IMR-90 (cell line): ENCODE measurements around the gene BCKDK. TPM values are rescaled to one million over a fixed set of nuclear protein-coding genes. Genes with fewer than 3 reads are reported as not detected.

Experiments
- ATAC-seq: fragments of 200-7000 bp; cut with Tn5 transposase; 2 replicates; pipeline ENCODE4 v1.9.1; 2020; ENCODE audit warnings: low read depth, mild to moderate bottlenecking, moderate library complexity
- BruUV-seq: library from RNA; stranded (reverse); fragments of 400-500 nt; replicated peaks from 2 replicates; lab custom pipeline; 2021; lab: Mats Ljungman, UMichigan
- CTCF ChIA-PET: fragments of 300-600 bp; formaldehyde crosslinking; extraction: SDS; loops from one replicate; lab custom pipeline; 2021; ENCODE audit warnings: antibody characterized with exemption; lab: Yijun Ruan, JAX
- POLR2A ChIA-PET: fragments of 300-600 bp; sonication (Branson Sonifier 250); formaldehyde crosslinking; loops from one replicate; lab custom pipeline; 2022; ENCODE audit warnings: antibody characterized with exemption; ENCODE audit not compliant: unreplicated experiment; lab: Charles Lee
- DNase-seq: peaks from one replicate; pipeline ENCODE4 v3.0.0; 2013
- H2AFZ ChIP-seq: replicated peaks from 2 replicates; pipeline ENCODE3; 2013; ENCODE audit warnings: low read length, mild to moderate bottlenecking; ENCODE audit not compliant: poor library complexity
- H2AK5ac ChIP-seq: 2 replicates; pipeline ENCODE4 v1.6.1; 2013; ENCODE audit warnings: low read depth, low read length, inconsistent platforms
- H2AK9ac ChIP-seq: replicated peaks from 2 replicates; pipeline ENCODE3; 2013; ENCODE audit warnings: mild to moderate bottlenecking, low read depth, low read length, moderate library complexity; ENCODE audit not compliant: poor library complexity
- H2BK120ac ChIP-seq: 2 replicates; pipeline ENCODE4 v1.6.1; 2013; ENCODE audit warnings: low read depth, low read length, inconsistent platforms
- H2BK15ac ChIP-seq: 3 replicates; pipeline ENCODE4 v1.6.1; 2013; ENCODE audit warnings: low read depth, low read length, inconsistent platforms
- H2BK20ac ChIP-seq: 2 replicates; pipeline ENCODE4 v1.6.1; 2013; ENCODE audit warnings: low read depth, mild to moderate bottlenecking, inconsistent platforms, low read length, moderate library complexity
- H2BK5ac ChIP-seq: 2 replicates; pipeline ENCODE4 v1.6.1; 2013; ENCODE audit warnings: mild to moderate bottlenecking, low read depth, low read length, inconsistent platforms; ENCODE audit not compliant: poor library complexity, severe bottlenecking
- H3K14ac ChIP-seq: replicated peaks from 2 replicates; pipeline ENCODE4 v1.6.1; 2013; ENCODE audit warnings: low read depth, low read length, inconsistent platforms
- H3K18ac ChIP-seq: 2 replicates; pipeline ENCODE4 v1.6.1; 2013; ENCODE audit warnings: low read depth, low read length, control low read depth
- H3K23ac ChIP-seq: 2 replicates; pipeline ENCODE4 v1.6.1; 2013; ENCODE audit warnings: low read depth, low read length, inconsistent platforms
- H3K27ac ChIP-seq: 2 replicates; pipeline ENCODE4 v1.5.1; 2013; ENCODE audit warnings: mild to moderate bottlenecking, control low read depth, low read length; ENCODE audit not compliant: insufficient read depth
- H3K27me3 ChIP-seq: 2 replicates; pipeline ENCODE4 v1.6.1; 2013; ENCODE audit warnings: low read length; ENCODE audit not compliant: control insufficient read depth, insufficient read depth
- H3K36me3 ChIP-seq: 2 replicates; pipeline ENCODE4 v1.6.1; 2013; ENCODE audit warnings: low read length, mixed read lengths; ENCODE audit not compliant: control insufficient read depth, insufficient read depth
- H3K4ac ChIP-seq: 2 replicates; pipeline ENCODE4 v1.6.1; 2013; ENCODE audit warnings: low read depth, low read length, inconsistent platforms
- H3K4me1 ChIP-seq: 2 replicates; pipeline ENCODE4 v1.6.1; 2013; ENCODE audit warnings: low read length, mixed read lengths; ENCODE audit not compliant: control insufficient read depth, insufficient read depth
- H3K4me2 ChIP-seq: 2 replicates; pipeline ENCODE4 v1.6.1; 2013; ENCODE audit warnings: low read depth, mild to moderate bottlenecking, control low read depth, low read length, moderate library complexity
- H3K4me3 ChIP-seq: 2 replicates; pipeline ENCODE4 v1.5.1; 2013; ENCODE audit warnings: low read depth, mild to moderate bottlenecking, control low read depth, low read length, moderate library complexity; ENCODE audit not compliant: insufficient read depth
- H3K56ac ChIP-seq: 2 replicates; pipeline ENCODE4 v1.6.1; 2013; ENCODE audit warnings: low read length, inconsistent platforms; ENCODE audit not compliant: insufficient read depth; ENCODE audit errors: extremely low read depth
- H3K79me1 ChIP-seq, 2 experiments: 2 replicates each; pipeline ENCODE4 v1.6.1; 2013; ENCODE audit warnings: low read length in 2 of 2, inconsistent platforms in 1 of 2, low read depth in 1 of 2
- H3K9ac ChIP-seq: 2 replicates; pipeline ENCODE4 v1.6.1; 2013; ENCODE audit warnings: low read depth, low read length, control low read depth
- H3K9me1 ChIP-seq: 2 replicates; pipeline ENCODE4 v1.6.1; 2013; ENCODE audit warnings: low read length, inconsistent platforms; ENCODE audit not compliant: insufficient read depth
- H3K9me3 ChIP-seq: 2 replicates; pipeline ENCODE4 v1.6.1; 2013; ENCODE audit warnings: low read length; ENCODE audit not compliant: control insufficient read depth, insufficient read depth
- H4K20me1 ChIP-seq: 2 replicates; pipeline ENCODE4 v1.6.1; 2013; ENCODE audit warnings: low read length, inconsistent platforms; ENCODE audit not compliant: insufficient read depth
- H4K5ac ChIP-seq: 2 replicates; pipeline ENCODE4 v1.6.1; 2013; ENCODE audit warnings: mild to moderate bottlenecking, low read depth, low read length, control low read depth
- H4K8ac ChIP-seq, 2 experiments: 2 replicates each; pipeline ENCODE4 v1.6.1; 2013; ENCODE audit warnings: low read depth in 2 of 2, low read length in 2 of 2, control low read depth in 1 of 2, inconsistent platforms in 1 of 2
- H4K91ac ChIP-seq: 2 replicates; pipeline ENCODE4 v1.6.1; 2013; ENCODE audit warnings: low read depth, low read length, inconsistent platforms; ENCODE audit not compliant: insufficient read depth
- MAFK ChIP-seq: IDR thresholded peaks from 2 replicates; pipeline ENCODE4 v1.6.1; 2012; ENCODE audit warnings: low read depth, low read length, improper control_type of control experiment
- NFE2L2 ChIP-seq: fragments of 150-350 bp; IDR thresholded peaks from 2 replicates; pipeline ENCODE4 v1.6.1; 2016; ENCODE audit warnings: low read depth, mild to moderate bottlenecking, low read length
- RCOR1 ChIP-seq: IDR thresholded peaks from 2 replicates; pipeline ENCODE4 v1.6.1; 2012; ENCODE audit warnings: mild to moderate bottlenecking, low read length, improper control_type of control experiment; ENCODE audit not compliant: insufficient replicate concordance
- USF2 ChIP-seq: fragments of 150-350 bp; IDR thresholded peaks from 2 replicates; pipeline ENCODE4 v1.6.1; 2017; ENCODE audit warnings: mild to moderate bottlenecking, antibody characterized with exemption, low read length, low read depth
- WGBS, 2 experiments: methylation state at CpG; one replicate each; pipeline versions ENCODE4 v1.1.5 to v1.1.7; 2013; ENCODE audit warnings: missing lambda C conversion rate in 2 of 2; ENCODE audit not compliant: insufficient read length in 1 of 2; ENCODE audit errors: extremely low coverage in 2 of 2; 5-methylcytosine and 5-hydroxymethylcytosine counted together
- dilution Hi-C: fragments of 300-500 bp; cut with HindIII; formaldehyde crosslinking; loops from one replicate; pipeline ENCODE4 v1.14.3; 2018; ENCODE audit warnings: low sequenced_read_pairs; ENCODE audit not compliant: unreplicated experiment
- in situ Hi-C: fragments of 300-500 bp; cut with MboI; formaldehyde crosslinking; loops from 3 replicates; pipeline ENCODE4 v1.14.3; 2019; ENCODE audit warnings: low sequenced_read_pairs, inconsistent platforms, mixed read lengths
- intact Hi-C: fragments of 100-400 bp; cut with micrococcal nuclease; formaldehyde crosslinking; loops from 2 replicates; pipeline ENCODE4 v1.10.0; 2022
- polyA plus RNA-seq, 3 experiments: library from polyadenylated mRNA; depleted of rRNA; stranded (reverse); fragments of >200 nt; gene quantifications; 2 replicates each; pipeline ENCODE4 v1.2.3, GENCODE V29; 2012; ENCODE audit warnings: low replicate concordance in 1 of 3
- total RNA-seq: library from RNA; depleted of rRNA; stranded (reverse); fragments of >200 nt; gene quantifications from 2 replicates; pipeline ENCODE4 v1.2.3, GENCODE V29; 2012

BCKDK gene
- total and polyA plus RNA-seq, 2 of the 4 experiments (the other 2 are of a cell fraction): 26.0 to 79.3 TPM

GRCh38 chr16:31141489-31142108 lies 33.4 kb downstream of the BCKDK start:
- BruUV-seq: no TSS peak
- Histone ChIP-seq H3K56ac (peak overlapping the region; percentile 35), H2AK5ac (peak overlapping the region; percentile 86), H3K14ac (peak overlapping the region; percentile 41), H3K4ac (peak overlapping the region; percentile 80), H3K18ac (0 out of 2 replicates have a peak overlapping the region, but pooled peaks have one; percentile 16), H4K91ac (peak overlapping the region; percentile 52; the same call in 1 of the 2 replicates), H2AK9ac (peak overlapping the region; percentile 80), H3K27me3 (peaks cover 4% of the 10 kb centered on the region; the same call in 1 of the 2 replicates), H3K9me1 (peaks cover 8% of the 10 kb centered on the region; the same call in 1 of the 2 replicates), H2BK5ac (peak overlapping the region; percentile 79), H3K23ac (peak overlapping the region; percentile 72; the same call in 1 of the 2 replicates), H3K9ac (peak overlapping the region; percentile 42), H2BK120ac (peak overlapping the region; percentile 49), H3K4me2 (peak overlapping the region; percentile 87), H2AFZ (peak overlapping the region; percentile 86), H3K9me3 (no peaks in the 10 kb centered on the region), H3K4me1 (peaks cover 16% of the 10 kb centered on the region), H2BK15ac (no peak overlapping the region; the same call in 2 of the 3 replicates), H2BK20ac (no peak overlapping the region; the same call in 1 of the 2 replicates), H3K36me3 (no peaks in the 10 kb centered on the region), H3K79me1 (peaks cover 0 to 7% of the 10 kb centered on the region in 2 experiments; a peak in 1 of 4 replicates), H4K20me1 (no peaks in the 10 kb centered on the region; the same call in 1 of the 2 replicates), H4K8ac (peak overlapping the region; percentile 48 to 93), H3K27ac (peak overlapping the region; percentile 74), H4K5ac (peak overlapping the region; percentile 42), H3K4me3 (peak overlapping the region; percentile 19; the same call in 1 of the 2 replicates)
- peak; percentile 6 for ATAC-seq
- dilution Hi-C loops: no loop called here
- intact Hi-C loops: loop anchor here (1.0 to 2.0 kb wide), 4 partner anchors 25 to 184 kb away; partner anchors contain the start of genes HSD3B7, KAT8, SETD1A and VKORC1
- peak; percentile 84 for DNase-seq
- TF ChIP-seq NFE2L2 (no peak), MAFK (no peak), RCOR1 (no peak), USF2 (peak; percentile 7; the same call in 1 of the 2 replicates)
- CTCF ChIA-PET: interaction anchor here (0.7 to 2.2 kb wide), 17 partner anchors 10 to 328 kb away, joined by 3 to 13 read pairs (median 4); partner anchors contain the start of genes KAT8 and ZNF843
- POLR2A ChIA-PET: interaction anchor here (0.9 to 1.8 kb wide), 3 partner anchors 24 to 157 kb away, joined by 3 to 9 read pairs (median 7); partner anchors contain the start of genes FUS, HSD3B7 and KAT8
- in situ Hi-C loops: no loop called here
- 17% methylated on average over 5 of the region's 10 CpGs; no CpG with 5 or more reads in 1 of the 2 experiments for WGBS, 2 experiments
